Kidney glomerular epithelial cell (primary cell): ENCODE data around the gene SPAG5.

ENCODE experiments used
- DNase-seq: peaks from one replicate; lab custom pipeline; 2025; lab: John Stamatoyannopoulos, UW

SPAG5 gene

GRCh38 chr17:28573966-28574480 is 24.8 kb downstream of the SPAG5 start:
- DNase-seq, result no peak

DNA sequence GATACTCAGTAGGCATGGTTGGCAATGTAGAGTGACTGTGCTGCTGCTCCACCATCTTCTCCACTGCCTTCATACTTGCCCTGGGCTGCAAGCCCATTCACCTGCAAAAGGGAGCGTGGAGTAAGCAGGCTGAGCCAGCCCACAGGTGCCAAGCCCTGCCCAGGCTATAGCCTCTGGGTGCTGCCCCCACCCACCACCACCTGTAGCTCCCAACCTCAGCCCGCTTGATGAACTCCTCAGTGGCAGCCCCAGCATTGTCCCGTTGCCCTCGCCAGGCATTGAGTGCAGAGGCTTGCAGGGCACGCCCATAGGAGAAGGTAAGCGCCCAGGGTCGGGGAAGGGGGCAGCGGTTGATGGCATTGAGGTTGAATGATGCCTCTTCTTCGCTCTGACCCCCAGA is 25.3 kb downstream of the SPAG5 start:
- no peak for DNase-seq

DNA sequence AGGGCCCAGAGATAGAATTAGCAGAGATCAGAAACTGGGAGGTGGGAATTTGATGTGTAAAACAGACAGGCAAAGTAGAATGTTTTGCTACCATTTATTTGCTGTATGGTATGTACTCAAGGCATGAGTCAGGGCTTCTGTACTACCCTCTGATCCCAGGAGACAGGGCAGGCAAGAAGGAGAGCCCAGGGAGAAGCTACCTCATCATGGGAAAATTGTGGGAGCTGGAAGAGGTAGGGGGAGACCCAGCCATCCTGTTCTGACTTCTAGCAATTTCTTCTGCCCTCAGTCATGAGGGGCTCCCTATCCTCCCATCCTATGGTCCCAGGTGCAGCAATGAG is 25.8 kb downstream of the SPAG5 start:
- no peak for DNase-seq

DNA sequence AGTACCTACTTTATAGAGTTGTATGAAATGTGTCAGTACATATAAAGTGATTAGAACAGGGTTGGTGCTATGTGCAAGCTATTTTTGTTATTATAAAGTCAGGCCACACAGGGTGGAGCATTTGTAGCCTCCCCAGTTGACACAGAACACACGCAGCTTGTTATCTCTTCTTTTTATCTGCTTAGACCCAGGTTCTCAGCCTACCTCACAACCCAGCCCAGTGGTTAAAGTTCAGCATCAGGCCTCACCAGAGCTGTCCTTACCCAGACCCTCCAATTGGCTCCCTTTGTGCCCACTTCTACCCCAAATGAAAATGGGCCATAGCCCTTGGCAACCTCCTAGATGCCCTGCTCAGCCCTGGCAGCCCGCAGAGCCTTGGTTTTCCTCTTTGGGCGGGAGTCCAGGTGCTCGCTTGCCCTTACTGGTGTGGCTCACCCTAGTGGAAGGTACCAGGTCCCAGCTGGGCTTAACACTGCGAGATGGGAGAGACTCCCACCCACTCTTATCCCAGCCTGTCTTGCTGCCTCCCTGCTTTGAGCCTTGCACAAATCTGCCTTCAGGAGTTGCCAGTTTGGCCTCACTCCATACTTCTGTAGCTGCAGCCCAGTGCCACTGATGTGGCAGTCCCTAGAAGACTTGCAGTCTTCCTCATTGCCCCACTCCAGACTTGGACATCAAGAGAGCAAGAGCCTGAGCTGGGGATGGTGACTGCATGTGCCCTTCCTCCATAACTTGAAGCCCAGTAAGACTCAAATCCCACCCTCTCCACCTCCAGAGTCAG is 26.4 kb downstream of the SPAG5 start:
- no peak for DNase-seq

GRCh38 chr17:28571361-28572122 is 27.3 kb downstream of the SPAG5 start, which contains the start of gene PIGS:
PIGS (minus strand) TSS chr17:28571524; CDS start chr17:28571496, 28 bp downstream.
- peak; percentile 85 for DNase-seq

DNA sequence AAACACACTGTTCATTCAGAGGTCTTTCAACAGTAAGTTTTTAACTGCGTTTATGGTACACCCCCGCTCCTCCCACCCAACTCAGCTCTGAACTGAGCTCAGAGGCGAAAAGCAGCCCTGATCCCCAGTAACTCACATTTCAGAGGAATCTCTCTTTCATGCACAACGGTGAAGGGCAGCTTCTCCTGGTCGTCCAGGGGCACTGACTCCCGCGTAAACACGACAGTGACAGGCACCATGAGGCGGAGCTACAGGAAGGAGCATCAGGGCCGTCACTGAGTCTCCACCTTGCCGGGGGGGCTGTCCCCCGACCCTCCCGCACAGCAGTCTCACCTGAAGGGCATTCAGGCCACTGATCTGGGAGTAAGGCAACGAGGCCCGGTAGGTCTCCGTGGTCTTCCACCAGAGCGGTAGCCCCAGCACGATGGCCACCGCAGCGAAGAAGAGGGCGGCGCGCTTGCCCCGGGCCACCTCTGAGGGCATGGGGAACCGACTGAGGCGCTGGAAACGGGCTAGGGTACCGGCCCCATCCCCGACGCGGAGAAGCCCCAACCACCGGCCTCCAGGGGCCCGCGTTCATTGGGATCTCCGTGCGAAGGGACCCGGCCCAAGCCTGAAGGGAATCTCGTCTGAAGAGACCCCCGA is 28.0 kb downstream of the SPAG5 start:
- DNase-seq, result no peak

DNA sequence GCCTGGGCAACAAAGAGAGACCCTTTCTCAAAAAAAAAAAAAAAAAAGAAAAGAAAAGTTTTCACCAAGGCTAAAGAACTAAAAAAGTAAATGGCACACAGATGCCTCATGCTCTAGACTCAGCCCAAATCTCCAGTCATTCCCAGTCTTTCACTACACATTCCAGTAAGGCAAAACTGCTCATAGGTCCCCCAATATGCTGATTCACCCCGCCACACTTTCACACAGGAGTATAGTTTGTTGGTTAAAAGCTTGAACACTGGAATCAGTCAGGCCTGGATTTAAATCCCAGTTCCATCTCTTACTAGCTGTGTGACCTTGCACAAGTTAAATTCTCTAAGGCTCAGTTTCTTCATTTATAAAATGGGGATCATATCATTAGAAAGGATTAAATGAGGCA is 29.4 kb downstream of the SPAG5 start:
- DNase-seq, result no peak

DNA sequence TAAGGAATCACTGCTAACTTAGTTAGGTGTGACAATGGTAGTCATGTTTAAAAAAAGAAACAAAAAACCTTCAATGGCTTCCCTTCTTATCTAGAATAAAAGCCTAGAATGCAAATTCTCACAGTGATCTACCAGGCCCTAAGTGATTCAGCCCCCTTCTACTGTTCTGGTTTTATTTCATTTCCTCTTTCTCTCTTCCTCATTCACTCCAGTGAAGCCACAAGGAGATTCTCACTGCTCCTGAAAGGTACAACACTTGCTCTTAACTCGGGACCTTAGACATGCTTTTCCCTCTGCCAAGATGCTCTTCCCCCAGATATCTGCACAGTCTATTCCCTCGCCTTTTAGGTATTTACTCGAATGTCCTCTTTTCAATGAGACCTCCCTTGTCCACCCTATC is 31.2 kb downstream of the SPAG5 start:
- no peak for DNase-seq

DNA sequence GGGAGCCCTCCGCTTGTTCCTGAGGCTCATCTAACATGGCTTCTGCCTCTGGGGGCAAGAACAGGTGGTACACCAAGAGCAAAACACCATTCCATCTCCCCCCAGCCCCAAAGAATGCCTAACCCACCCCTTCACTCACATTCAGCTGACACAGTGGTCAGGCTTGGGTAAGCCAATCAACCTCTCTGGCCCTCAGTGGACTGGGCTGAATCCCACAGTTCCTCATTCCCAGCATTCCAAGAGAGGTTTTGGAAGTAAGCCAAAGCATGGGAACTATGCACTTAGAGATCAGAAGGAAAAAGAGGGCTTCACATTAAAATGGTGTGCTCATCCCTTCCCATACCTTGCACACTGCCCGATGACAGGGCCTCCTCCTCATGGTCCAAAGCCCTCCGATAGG is 35.4 kb downstream of the SPAG5 start:
- DNase-seq, result peak; percentile 88

- DNase-seq, result no peak
Observed at GRCh38 chr17:28555022-28555421, 43.8 kb downstream of the SPAG5 start.

DNA sequence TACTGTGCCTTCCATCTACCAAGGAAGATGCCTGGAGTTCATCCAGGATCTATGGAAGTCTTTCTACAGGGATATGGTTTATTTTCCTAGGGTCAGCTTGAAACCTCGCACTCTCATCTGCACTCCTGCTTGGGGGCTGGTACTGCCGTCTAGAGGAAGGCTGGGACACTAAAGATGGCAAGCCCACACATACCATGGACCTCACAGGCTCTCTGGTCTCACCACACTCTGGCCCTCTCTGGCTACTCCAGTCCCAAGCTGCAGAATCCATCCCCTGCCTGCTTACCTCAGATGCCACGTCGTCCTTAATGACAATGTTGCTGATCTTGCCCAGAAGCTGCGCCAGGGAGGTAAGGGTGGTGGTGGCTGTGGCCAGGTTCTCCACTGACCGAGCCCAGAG is 44.3 kb downstream of the SPAG5 start:
- no peak for DNase-seq

DNA sequence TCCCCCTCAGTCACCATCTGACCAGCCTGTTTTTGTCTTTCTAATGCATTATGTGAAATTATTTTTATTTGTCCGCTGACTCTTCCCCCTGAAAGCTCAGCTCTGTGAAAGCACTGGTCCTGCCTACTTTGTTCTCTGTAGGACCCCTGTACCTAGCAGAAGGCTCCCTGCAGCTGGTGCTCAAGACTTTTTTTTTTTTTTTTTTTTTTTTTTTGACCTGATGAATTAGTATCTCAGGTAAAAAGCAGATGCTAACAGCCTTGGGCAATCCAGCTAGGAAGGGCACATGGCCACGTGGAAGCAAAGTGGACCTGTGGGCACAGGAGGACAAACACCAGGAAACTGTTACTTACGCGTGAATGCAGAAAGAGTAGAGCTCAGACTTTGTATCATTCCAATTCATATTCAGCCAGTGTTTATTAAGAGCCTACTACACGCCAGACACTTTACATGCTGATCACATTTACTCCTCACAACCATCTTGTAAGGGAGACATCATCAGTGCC is 45.8 kb downstream of the SPAG5 start:
- no peak for DNase-seq

GRCh38 chr17:28552176-28552999 is 46.4 kb downstream of the SPAG5 start, which contains the start of gene UNC119:
UNC119 (minus strand) TSS chr17:28552624; CDS start chr17:28552557, 67 bp downstream.
- peak; percentile 45 for DNase-seq

DNA sequence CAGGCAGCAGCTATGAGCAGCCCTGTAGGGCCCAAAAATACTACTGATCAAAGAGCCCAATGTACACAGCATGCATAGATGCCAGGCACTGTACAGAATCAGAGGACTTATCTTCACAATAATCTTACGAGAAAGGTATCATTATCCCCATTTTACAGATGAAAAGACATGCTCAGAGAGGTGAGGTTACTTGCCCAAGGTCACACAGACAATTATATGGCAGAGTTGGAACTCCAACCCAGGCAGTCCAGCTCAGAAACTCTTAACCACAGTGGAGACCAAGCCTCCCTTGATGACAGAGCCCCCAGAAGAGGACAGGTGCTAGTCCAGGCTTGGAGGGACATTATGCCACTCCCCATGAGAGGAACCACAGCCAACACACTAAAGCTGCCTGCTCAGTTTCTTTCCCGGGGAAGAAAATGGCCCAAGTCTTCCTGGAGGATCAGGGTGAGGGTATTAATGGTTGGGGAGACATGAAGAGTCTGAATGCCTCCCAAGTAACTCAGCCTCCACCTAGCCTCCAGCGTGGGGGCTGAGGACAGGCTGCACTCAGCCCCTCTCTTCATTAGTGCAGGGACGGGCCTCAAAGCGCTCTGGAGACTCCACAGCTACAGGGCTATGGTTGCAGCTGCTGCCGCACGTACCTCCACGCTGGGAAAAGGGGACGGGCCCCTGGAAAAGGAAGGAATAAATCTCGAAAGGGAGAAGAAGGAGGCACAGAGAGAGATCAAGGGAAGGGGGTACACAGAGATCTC is 47.2 kb downstream of the SPAG5 start:
- peak; percentile 14 for DNase-seq

- DNase-seq, result no peak
Observed at GRCh38 chr17:28550858-28551257, 48.0 kb downstream of the SPAG5 start.

DNA sequence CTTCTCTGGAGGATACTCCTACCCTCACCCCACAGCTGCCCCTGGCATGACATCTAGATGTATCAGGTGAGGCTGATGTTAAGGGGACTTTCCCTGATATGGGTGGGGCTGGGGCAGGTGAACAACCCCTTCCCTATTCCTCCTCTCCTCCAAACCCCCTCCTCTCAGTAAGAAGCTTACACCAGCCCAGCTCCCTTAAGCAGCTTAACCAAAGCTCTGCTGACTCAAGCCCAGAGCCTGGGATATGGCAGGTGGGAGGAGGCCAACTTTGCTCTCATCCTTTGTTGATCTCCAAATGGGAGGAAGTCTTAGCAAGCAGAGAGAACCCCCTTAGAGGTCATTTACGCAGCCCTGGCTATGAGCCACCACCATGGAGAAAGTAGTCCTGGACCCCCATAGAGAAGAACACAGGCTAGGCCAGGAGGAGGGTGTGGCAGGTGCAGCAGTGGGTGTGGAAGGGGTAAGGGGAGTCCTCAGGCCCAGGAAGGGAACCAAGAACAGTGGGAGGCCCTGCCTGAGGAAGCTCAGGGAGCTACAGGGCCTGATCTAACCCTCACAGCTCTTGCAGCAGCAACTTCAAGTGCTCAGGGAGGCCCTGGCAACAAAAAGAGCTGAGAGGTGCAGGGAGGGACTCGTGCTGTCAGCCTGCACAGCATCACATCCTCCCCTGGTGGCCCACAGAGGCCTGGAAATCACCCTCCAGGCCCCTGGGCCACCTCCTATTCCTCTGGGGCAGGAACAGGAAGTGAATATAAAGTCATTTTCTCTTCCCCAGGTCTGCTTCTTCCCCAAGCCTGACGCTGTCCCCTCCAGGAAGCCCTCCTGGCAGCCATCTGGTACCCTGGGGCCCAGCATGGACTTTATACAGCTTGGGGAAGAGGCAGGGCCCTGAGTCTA is 49.3 kb downstream of the SPAG5 start:
- DNase-seq, result no peak

- no peak for DNase-seq
Observed at GRCh38 chr17:28548417-28549130, 50.3 kb downstream of the SPAG5 start.

- DNase-seq, result peak; percentile 43
Observed at GRCh38 chr17:28547623-28548416, 51.0 kb downstream of the SPAG5 start.
